Fibroblast of the aortic adventitia (primary cell): ENCODE data around the gene EMC9. TPM values are rescaled to one million over a fixed set of nuclear protein-coding genes. Genes with fewer than 3 reads are reported as not detected.

ENCODE experiments used
- small RNA-seq: library from RNA; depleted of rRNA; stranded (forward); fragments of <200 nt; gene quantifications from one replicate; pipeline ENCODE3, GENCODE V24; 2012
- total RNA-seq: library from RNA; depleted of rRNA; stranded (reverse); fragments of >200 nt; gene quantifications from 2 replicates; pipeline ENCODE4 v1.2.3, GENCODE V29; 2012; ENCODE audit warnings: low replicate concordance

The EMC9 gene
- total RNA-seq, 1 donor: 11.9 TPM

Small RNAs within 50 kb of the gene (small RNA-seq; reads per million reads assigned to genes)
- gene AL136295.4: not detected
- gene IPO4: not detected
- not detected for gene IRF9
- gene RNA5SP383: not detected

Other genes with a start within 250 kb of the EMC9 start
- gene DHRS4, start 187.8 kb downstream of the EMC9 start, total RNA-seq: 21.4 and 58.4 TPM in 2 replicates
- gene DHRS4L2, start 152.7 kb downstream of the EMC9 start, total RNA-seq: 5.5 and 8.3 TPM in 2 replicates
- gene CARMIL3, start 89.6 kb downstream of the EMC9 start, total RNA-seq: not detected in 2 replicates
- gene CPNE6, start 70.0 kb downstream of the EMC9 start, total RNA-seq: not detected in 2 replicates
- 20.1 and 36.5 TPM in 2 replicates for gene PCK2, start 47.3 kb downstream of the EMC9 start, total RNA-seq
- gene DCAF11, start 26.8 kb downstream of the EMC9 start, total RNA-seq: 44.6 and 85.3 TPM in 2 replicates
- 0.90 and 4.1 TPM in 2 replicates for gene NRL, start 26.6 kb downstream of the EMC9 start, total RNA-seq
- gene FITM1, start 10.9 kb downstream of the EMC9 start, total RNA-seq: 0.18 TPM in 1 of 2 replicates, not detected in the other
- 84.8 and 117 TPM in 2 replicates for gene PSME1, start 5.4 kb downstream of the EMC9 start, total RNA-seq
- 33.4 and 78.3 TPM in 2 replicates for gene PSME2, start 5.0 kb upstream of the EMC9 start, total RNA-seq
- 51.1 and 165 TPM in 2 replicates for gene RNF31, start 5.9 kb upstream of the EMC9 start, total RNA-seq
- 43.8 and 63.1 TPM in 2 replicates for gene IRF9, start 19.7 kb upstream of the EMC9 start, total RNA-seq
- 1.9 and 4.2 TPM in 2 replicates for gene REC8, start 30.5 kb upstream of the EMC9 start, total RNA-seq
- 44.0 and 52.0 TPM in 2 replicates for gene IPO4, start 47.2 kb upstream of the EMC9 start, total RNA-seq
- gene TM9SF1, start 53.9 kb upstream of the EMC9 start, total RNA-seq: 50.9 and 73.9 TPM in 2 replicates
- 0.27 TPM in 1 of 2 replicates, not detected in the other for gene TSSK4, start 64.1 kb upstream of the EMC9 start, total RNA-seq
- gene CHMP4A, start 71.9 kb upstream of the EMC9 start, total RNA-seq: 70.7 and 159 TPM in 2 replicates
- 11.8 and 23.2 TPM in 2 replicates for gene MDP1, start 74.5 kb upstream of the EMC9 start, total RNA-seq
- gene NEDD8, start 90.8 kb upstream of the EMC9 start, total RNA-seq: 38.8 and 136 TPM in 2 replicates
- gene GMPR2, start 91.3 kb upstream of the EMC9 start, total RNA-seq: 53.6 and 207 TPM in 2 replicates
- gene TINF2, start 101.0 kb upstream of the EMC9 start, total RNA-seq: 53.0 and 60.5 TPM in 2 replicates
- gene TGM1, start 121.6 kb upstream of the EMC9 start, total RNA-seq: 0.36 and 6.1 TPM in 2 replicates
- gene RABGGTA, start 130.0 kb upstream of the EMC9 start, total RNA-seq: 21.2 and 26.7 TPM in 2 replicates
- gene DHRS1, start 158.2 kb upstream of the EMC9 start, total RNA-seq: 8.7 and 20.7 TPM in 2 replicates
- gene NOP9, start 158.3 kb upstream of the EMC9 start, total RNA-seq: 16.4 and 19.6 TPM in 2 replicates
- gene CIDEB, start 166.4 kb upstream of the EMC9 start, total RNA-seq: 1.9 and 4.2 TPM in 2 replicates
- gene LTB4R2, start 168.5 kb upstream of the EMC9 start, total RNA-seq: 3.5 and 18.6 TPM in 2 replicates
- gene LTB4R, start 169.9 kb upstream of the EMC9 start, total RNA-seq: 0.98 and 1.5 TPM in 2 replicates
- 1.2 and 6.3 TPM in 2 replicates for gene ADCY4, start 193.5 kb upstream of the EMC9 start, total RNA-seq
- gene RIPK3, start 198.4 kb upstream of the EMC9 start, total RNA-seq: 0.99 and 3.0 TPM in 2 replicates
- 77.9 and 221 TPM in 2 replicates for gene NFATC4, start 226.6 kb upstream of the EMC9 start, total RNA-seq